ENCODE measurements around the gene LDLRAD4.

- no peak for TF ChIP-seq CTCF (IDR thresholded peaks at IDR 0.05; ENCODE audit: insufficient read depth, low read length, poor library complexity, severe bottlenecking)
- TF ChIP-seq EZH2phosphoT487 (conservative IDR thresholded peaks at IDR 0.05; ENCODE audit: low read length), result no peak
Measured at GRCh38 chr18:13559754-13560153, 341.2 kb downstream of the LDLRAD4 start.

Measured in SU-DHL-6 (cell line).